HG02943 (cell line): ENCODE data around the gene GPS2.

Experiments used
- ATAC-seq: cut with Tn5 transposase; IDR thresholded peaks from one replicate; pipeline ENCODE4 v1.9.1; 2021; ENCODE audit warnings: mild to moderate bottlenecking, low read depth, moderate library complexity; ENCODE audit not compliant: unreplicated experiment

The GPS2 gene

GRCh38 chr17:7293816-7294613, 21.1 kb downstream of the GPS2 start:
- ATAC-seq, result no peak

- ATAC-seq, result no peak
Observed at GRCh38 chr17:7293159-7293558, 22.0 kb downstream of the GPS2 start.

GRCh38 chr17:7292729-7293128, 22.4 kb downstream of the GPS2 start:
- ATAC-seq, result no peak

DNA sequence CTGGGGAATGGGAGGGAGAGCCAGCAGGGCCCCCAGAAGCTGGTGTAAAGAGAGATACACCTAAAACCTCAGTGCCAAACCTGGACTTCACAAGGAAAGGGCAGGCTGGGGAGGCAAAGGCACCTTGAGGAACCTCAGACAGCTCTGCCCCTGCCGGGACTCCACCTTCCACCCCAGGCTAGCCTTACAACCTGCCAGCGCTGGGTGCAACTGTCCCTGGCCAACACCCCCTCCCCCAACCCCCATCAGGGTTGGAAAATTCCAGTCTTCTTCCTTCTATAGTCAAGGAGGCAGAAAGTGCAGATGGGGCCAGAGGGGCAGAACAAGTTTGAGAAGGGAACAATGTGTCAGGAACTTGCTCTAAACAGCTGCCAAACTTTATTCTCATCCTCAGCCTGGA, 23.0 kb downstream of the GPS2 start:
- ATAC-seq, result no peak

- no peak for ATAC-seq
Observed at GRCh38 chr17:7290685-7291084, 24.5 kb downstream of the GPS2 start.

GRCh38 chr17:7290166-7290565, 25.0 kb downstream of the GPS2 start:
- no peak for ATAC-seq

DNA sequence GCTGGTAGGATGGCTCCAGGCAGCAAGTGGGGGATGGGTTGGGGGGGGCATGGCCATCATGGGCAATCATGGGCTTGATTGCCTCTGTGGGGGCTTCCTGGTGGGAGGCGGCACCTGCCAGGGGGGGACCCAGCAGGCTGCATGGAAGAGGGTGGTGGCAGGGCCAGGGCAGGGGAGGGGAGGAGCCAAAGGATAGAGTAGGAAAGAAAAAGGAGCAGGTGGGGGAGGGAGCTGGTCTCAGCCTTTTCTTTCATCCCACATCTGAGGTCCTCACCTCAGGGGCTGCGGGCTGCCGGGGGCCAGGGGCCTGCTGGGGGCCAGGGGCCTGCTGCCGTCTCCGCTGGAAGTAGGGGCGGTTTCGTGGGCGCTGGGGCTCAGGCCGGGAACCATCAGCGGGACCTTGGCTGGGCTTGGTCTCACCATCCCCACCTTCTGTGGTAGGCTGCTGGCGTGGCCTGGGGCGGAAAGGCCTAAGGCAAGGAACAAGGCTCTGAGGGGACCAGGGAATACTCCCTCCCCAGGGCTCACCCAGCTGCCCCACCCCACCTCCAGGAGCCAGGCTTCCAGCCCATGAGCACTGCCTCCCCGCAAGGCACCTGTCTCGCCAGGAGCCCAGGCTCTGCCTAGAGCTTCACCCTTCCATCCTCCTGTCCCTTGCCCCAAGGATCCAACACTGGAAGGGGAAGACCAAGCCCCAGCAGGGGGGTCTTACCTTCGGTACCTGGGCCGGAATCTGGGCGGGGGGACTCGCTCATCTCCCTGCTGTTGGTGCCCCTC, 25.7 kb downstream of the GPS2 start:
- ATAC-seq, result no peak

DNA sequence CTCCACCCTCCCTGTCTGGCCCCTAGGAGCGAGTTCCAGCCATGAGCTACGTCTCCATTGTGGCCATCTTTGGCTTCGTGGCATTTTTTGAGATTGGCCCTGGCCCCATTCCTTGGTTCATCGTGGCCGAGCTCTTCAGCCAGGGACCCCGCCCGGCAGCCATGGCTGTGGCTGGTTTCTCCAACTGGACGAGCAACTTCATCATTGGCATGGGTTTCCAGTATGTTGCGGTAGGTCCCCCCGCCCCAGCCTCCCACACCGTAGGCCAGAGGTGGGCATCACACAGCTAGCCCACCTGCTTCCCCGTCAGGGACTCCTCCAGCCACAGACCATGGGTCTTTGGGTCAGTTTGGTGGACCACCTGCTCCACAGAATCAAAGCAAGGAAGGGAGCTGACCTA, 29.5 kb downstream of the GPS2 start:
- ATAC-seq, result no peak

DNA sequence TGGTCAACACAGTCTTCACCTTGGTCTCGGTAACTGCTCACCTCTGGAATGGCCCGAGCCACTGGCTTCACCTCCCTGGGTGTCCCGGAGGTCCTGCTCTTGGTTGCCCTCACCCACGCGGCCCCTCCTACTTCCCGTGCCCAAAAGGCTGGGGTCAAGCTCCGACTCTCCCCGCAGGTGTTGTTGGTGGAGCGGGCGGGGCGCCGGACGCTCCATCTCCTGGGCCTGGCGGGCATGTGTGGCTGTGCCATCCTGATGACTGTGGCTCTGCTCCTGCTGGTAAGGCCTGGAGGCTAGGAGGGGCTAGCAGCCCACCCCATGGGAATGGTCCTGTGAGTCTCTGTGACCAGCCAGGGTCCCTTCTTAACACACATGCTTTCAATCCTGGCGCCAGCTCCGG, 30.2 kb downstream of the GPS2 start:
- ATAC-seq, result no peak

GRCh38 chr17:7283471-7284216, 31.5 kb downstream of the GPS2 start:
- ATAC-seq, result no peak

DNA sequence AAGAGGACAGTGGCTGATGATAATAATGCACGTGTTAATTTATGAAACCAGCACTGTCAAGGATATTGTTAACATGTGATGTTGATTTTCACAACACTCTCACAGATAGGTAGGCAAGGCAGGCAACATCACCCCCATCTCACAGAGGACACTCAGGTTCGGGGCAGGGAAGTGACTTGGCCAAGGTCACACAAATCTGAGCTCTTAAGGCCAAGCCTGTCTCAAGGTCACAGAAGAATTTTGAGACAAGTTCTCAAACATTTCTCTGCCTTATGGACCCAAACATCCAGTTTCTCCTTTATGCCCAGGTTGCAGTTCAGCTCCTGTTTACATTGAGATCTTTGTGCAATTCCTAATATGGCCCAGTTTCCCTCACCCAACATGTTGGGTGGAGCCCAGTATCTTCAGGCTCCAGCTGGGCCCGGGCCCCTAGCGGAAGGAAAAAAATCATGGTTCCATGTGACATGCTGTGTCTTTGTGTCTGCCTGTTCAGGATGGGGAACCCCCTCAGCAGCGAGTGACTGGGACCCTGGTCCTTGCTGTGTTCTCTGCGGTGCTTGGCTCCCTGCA, 32.3 kb downstream of the GPS2 start:
- no peak for ATAC-seq

DNA sequence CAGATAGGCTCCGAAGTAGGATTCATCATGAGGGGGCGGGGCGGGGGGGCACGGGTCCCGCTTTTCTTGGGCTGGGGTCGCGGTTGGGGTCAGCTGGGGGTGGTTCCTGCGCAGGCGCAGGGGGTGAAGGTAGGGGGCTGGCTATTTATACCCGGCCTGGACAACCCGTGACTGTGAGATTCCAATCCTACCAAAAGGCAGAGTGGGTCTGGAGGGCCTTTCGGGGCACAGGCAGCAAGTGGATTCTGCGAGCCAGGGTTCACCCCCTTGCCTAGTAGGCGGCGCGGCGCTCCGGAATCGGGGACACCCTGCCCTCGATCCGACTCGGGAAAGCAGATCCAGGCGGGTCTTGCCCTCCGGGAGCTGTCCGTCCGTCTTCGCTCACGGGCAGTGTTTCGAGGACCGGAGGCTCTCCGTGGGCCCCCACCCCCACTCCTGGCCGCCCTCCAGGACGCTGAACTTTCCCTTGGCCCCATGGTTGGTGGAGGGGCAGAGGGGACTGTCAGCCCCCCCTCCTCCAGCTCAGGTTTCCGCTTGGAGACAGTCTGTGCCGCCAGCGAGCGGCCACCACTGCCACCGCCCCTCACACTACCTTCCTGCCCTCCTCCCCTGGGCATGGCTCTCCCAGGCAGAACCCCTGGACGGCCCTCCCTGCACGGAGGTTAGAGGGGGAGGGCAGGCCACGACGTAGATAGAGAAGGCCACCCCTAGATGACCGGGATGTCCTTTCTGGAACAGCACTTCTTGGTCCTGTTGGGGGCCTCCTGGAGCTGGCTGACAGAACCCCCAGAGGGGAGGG, 33.0 kb downstream of the GPS2 start:
- no peak for ATAC-seq

GRCh38 chr17:7281074-7281952, 33.8 kb downstream of the GPS2 start, which contains the start of gene SLC2A4:
Gene SLC2A4 (plus strand): TSS chr17:7281718. CDS start chr17:7281935, 217 bp downstream.
- ATAC-seq, result no peak

- ATAC-seq, result no peak
Observed at GRCh38 chr17:7280519-7281073, 34.6 kb downstream of the GPS2 start.

GRCh38 chr17:7279448-7279847, 35.7 kb downstream of the GPS2 start:
- no peak for ATAC-seq

DNA sequence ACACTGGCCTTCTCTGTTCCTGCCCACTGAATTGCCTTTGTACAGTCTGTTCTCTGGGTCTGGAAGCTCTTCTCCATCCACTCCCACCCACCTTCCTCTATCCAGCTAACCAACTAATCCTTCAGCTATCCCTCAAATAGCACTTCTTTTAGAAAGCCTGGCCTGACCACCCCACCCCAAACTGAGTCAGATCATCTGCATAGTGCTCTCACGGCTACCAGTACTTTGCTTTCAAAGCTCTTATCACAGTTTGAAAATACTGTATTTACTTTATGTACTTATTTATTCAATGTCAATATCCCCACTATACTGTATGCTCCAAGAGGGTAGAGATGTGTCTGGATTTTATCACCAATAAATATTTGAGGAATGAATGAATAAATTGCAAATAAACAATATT, 48.4 kb downstream of the GPS2 start:
- no peak for ATAC-seq

GRCh38 chr17:7263801-7264078, 51.4 kb downstream of the GPS2 start:
- ATAC-seq, result no peak

DNA sequence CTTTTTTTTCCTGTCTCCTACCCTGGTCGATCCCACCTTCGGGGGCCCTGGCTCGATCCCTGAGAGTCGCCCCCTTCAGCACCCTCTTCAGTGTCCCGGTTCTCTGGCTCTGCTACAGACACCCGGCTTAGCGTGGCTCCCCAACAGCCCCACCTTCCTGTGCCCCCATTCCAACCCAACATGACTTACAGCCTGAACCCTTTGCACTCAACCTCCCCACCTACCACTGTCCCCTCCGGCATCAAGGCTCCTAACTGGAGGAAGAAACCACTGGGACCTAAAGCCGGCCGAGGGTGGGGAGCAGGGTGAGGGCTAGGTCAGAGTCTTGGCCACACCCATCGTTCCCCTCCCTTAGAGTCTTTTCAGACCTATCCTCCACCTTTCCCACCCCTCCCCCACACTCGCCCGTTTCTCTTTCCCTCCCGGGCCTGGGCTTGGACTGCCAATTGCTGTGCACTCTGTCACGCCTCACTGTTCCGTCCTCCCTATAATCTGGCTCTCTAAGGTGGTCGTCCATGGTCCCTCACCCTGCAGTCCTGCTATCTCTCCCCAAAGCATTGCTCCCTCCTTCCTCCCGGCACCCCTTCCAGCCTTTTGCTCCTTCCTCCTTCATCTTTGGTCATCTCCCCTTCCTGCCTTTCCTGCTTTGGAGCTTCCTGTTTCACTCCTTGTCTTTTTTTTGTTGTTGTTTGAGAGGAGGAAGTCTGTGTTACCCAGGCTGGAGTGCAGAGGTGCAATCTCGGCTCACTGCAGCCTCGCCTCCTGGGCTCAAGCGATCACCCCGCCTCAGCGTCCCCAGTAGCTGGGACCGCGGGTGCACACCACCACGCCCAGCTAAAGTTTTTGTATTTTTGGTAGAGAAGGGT, 52.0 kb downstream of the GPS2 start:
- ATAC-seq, result no peak
